ENCODE data around the gene CDK19.
"Not testable (repeated sequence)": the region's sequence is repeated elsewhere in the genome, so short reads cannot be mapped to it uniquely, and the experiment has no call there.

Gene CDK19

DNA sequence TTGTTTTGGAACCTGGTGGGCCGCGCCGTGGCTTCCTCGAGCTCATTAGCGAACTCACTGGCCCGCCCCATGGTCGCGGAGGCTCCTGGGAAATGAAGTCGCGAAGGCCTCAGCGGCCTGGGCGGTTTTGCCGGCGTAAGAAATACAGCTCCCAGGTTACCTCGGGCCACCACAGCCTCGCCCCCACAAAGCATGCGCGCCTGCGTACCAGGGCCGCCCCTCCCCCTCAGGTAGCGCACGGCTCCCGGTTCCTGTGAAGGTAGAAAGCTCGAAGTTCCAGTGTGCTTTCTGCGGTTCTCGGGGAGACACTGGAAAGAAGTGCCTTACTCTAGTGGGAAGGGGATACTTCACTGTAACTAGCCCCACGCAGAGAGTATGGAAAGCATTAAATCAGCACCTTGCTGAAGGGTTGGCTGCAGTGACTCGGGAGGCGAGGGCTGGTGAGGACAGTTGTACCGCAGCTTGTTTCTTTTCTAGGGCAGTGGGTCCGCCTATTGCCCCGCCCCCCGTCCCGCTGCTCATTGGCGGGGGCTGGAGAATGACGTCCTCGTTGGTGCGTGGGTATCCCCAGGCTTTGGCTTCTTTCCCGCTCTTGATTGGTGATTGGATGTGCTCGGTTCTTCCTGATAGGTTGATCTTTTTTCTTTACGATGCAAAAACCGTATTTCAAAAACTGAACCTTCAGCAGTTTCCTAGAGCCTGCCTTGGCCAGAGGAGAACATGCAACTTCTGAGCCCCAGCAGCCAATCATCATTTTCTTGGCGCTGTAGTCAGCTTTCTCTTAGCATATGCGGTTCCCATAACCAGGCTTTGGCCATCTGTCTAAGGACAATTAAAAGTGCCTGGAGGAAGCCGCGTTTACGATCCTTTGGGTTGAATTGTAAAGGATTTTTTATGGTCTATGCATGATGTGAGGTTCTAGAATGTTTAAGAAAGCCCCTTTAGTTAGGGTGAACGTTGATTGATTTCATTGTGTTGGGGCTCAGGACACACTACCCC lies at the start of gene CDK19:
TSS of gene CDK19 (minus strand) at position 59 of the 999 bp plus-strand sequence. CDS start 333 bp downstream, outside the sequence.
- TF ChIP-seq GATA1 (IDR thresholded peaks at IDR 0.05; ENCODE audit: low read depth, low read length) (no peak), POLR2A (IDR thresholded peaks at IDR 0.05; ENCODE audit: low read length) (peak; percentile 99)
- peak; percentile 99 for DNase-seq

- no peak for TF ChIP-seq POLR2A (IDR thresholded peaks at IDR 0.05; ENCODE audit: low read length)
- TF ChIP-seq GATA1 (IDR thresholded peaks at IDR 0.05; ENCODE audit: low read depth, low read length) = no peak
- DNase-seq = no peak
Observed at GRCh38 chr6:110864824-110865223, 49.6 kb upstream of the CDK19 start.

DNA sequence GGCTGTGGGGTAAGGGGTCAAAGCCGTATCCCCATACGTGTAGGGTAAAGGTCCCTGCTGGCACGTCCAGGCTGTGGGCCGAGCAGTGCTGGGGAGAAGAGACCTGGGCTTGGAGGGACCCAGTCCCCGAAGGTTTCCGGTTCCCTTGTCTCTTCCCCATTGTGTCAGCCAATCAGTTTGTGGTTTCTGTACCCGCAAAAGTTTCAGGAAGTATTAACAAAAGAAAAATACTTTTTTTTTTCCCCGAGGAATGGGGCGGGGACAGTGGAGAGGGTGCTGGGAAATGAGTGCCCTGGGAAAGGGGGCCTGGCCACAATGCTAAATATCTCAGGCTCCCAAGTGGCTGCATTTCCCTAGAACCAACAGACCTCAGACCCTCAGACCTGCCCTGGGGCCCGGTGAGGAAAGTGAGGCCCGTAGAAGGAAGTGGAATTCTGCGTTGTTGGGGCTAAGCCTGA lies 44.1 kb upstream of the CDK19 start:
- no peak for TF ChIP-seq POLR2A (IDR thresholded peaks at IDR 0.05; ENCODE audit: low read length)
- no peak for TF ChIP-seq GATA1 (IDR thresholded peaks at IDR 0.05; ENCODE audit: low read depth, low read length)
- no peak for DNase-seq

DNA sequence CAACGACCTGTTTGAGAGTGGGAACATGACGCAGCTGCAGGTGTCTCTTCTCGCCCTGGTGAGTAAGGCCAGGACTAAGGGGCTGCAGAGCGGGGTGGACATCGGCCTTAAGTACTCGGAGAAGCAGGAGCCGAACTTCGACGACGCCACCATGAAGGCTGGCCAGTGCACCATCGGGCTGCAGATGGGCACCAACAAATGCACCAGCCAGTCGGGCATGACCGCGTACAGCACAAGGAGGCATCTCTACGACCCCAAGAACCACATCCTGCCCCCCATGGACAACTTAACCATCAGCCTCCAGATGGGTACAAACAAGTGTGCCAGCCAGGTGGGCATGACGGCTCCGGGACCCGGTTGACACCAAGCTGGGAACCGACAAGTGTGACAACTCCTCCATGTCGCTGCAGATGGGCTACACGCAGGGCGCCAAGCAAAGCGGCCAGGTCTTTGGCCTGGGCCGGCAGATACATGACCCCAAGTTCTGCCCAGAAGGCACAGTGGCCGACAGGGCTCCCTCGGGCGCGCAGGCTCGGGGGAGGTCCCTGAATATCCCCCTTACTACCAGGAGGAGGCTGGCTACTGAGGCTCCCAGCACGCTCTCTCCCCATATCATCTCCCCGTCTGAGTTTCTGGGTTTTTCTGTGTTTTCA lies 43.4 kb upstream of the CDK19 start:
- TF ChIP-seq GATA1 (IDR thresholded peaks at IDR 0.05; ENCODE audit: low read depth, low read length) (no peak), POLR2A (IDR thresholded peaks at IDR 0.05; ENCODE audit: low read length) (no peak)
- DNase-seq = no peak

DNA sequence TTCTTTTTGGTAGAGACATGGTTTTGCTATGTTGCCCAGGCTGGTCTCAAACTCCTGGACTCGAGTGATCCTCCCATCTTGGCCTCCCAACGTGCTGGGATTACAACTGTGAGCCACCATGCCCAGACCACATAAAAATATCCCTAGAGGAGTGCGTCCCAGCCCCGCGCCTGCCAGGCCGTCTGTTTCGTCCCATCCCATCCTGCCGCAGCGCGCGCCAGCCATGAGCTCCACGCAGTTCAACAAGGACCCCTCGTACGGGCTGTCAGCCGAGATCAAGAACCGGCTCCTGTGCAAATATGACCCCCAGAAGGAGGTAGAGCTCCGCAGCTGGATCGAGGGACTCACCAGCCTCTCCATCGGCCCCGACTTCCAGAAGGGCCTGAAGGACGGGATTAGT lies 42.7 kb upstream of the CDK19 start:
- TF ChIP-seq POLR2A (IDR thresholded peaks at IDR 0.05; ENCODE audit: low read length) = no peak
- DNase-seq = no peak

DNA sequence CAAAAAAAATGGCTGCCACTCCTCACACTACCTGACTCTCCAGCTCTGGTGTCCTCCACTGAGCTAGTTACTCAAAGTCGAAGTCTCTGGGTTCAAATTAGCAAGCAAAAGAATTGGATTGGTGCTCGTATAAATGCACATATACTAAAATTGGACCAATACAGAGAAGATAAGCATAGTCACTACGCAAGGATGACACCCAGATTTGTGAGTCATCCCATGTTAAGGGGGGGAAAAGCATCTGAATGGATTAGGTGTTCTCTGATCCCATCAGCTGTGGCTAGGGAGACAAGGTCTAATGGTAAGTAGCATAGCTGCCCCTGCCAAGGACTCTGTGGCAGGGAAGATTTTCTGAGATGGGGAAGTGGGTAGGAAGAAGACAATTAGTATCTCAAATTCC lies 41.0 kb upstream of the CDK19 start:
- no peak for TF ChIP-seq POLR2A (IDR thresholded peaks at IDR 0.05; ENCODE audit: low read length)
- no peak for TF ChIP-seq GATA1 (IDR thresholded peaks at IDR 0.05; ENCODE audit: low read depth, low read length)
- DNase-seq = peak in 1 of 2 experiments; percentile 8

DNA sequence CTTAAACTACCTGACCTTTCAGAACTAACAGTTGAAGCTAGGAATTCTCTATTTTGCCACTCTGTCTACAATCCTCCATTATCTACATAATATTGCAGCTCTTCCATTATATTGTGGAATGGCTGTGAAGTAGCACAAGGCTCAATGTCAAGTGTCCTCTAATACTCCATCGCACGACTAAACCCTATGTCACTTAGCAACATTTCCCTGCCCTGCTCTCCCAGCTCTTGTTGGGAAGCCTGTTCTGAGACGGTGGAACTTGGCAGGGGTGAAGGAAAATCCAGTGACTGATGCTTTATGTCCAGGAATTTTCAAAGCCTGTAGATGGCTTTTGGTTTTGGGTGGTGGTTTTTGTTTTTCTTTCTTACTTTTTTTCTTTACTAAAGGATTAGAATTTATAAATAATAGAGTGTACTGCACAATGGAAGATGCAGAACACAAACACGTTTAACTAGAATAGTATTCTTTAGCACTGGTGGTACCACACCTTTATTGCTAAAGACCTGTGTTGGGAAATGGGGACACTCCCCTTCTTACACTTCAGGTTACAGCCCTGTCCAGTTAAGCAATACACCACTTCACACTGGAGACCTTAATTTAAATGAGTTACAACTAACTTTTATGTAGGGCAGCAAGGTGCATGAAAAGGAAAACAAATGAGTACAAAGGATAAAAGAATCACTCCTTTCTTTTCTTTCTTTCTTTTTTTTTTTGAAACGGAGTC lies 38.6 kb upstream of the CDK19 start:
- no peak for DNase-seq
- TF ChIP-seq GATA1 (IDR thresholded peaks at IDR 0.05; ENCODE audit: low read depth, low read length) = no peak
- TF ChIP-seq POLR2A (IDR thresholded peaks at IDR 0.05; ENCODE audit: low read length) = no peak

- no peak for TF ChIP-seq GATA1 (IDR thresholded peaks at IDR 0.05; ENCODE audit: low read depth, low read length)
- TF ChIP-seq POLR2A (IDR thresholded peaks at IDR 0.05; ENCODE audit: low read length) = no peak
- no peak for DNase-seq
Observed at GRCh38 chr6:110852773-110853172, 37.5 kb upstream of the CDK19 start.

GRCh38 chr6:110849781-110850180 lies 34.5 kb upstream of the CDK19 start:
- DNase-seq = no peak
- no peak for TF ChIP-seq GATA1 (IDR thresholded peaks at IDR 0.05; ENCODE audit: low read depth, low read length)
- no peak for TF ChIP-seq POLR2A (IDR thresholded peaks at IDR 0.05; ENCODE audit: low read length)

GRCh38 chr6:110841266-110841665 lies 26.0 kb upstream of the CDK19 start:
- no peak for DNase-seq

GRCh38 chr6:110835751-110836150 lies 20.5 kb upstream of the CDK19 start:
- DNase-seq = not testable (repeated sequence)

More at GRCh38 chr6:110841266-110841665, 26.0 kb upstream of the CDK19 start:
- TF ChIP-seq POLR2A (IDR thresholded peaks at IDR 0.05; ENCODE audit: low read length) = no peak

GRCh38 chr6:110833831-110834230 lies 18.6 kb upstream of the CDK19 start:
- DNase-seq = no peak
- no peak for TF ChIP-seq GATA1 (IDR thresholded peaks at IDR 0.05; ENCODE audit: low read depth, low read length)

DNA sequence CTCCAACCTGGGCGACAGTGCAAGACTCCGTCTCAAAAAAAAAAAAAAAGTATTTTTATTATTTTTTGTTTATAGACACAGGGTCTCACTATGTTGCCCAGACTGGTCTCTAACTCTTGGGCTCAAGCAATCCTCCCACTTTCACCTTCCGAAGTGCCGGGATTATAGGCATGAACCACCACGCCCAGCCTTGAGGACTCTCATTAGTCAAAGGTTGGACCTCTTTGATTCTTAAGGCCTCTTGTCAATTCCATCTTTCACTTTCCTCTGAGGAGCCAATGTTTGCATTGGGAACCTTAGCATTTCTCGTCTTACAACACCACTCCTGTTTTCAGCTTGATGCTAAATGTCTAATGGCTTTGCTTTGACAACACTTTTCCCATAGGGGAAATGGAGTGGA lies 16.1 kb upstream of the CDK19 start:
- no peak for DNase-seq
- TF ChIP-seq POLR2A (IDR thresholded peaks at IDR 0.05; ENCODE audit: low read length) (no peak), GATA1 (IDR thresholded peaks at IDR 0.05; ENCODE audit: low read depth, low read length) (no peak)

GRCh38 chr6:110828396-110828795 lies 13.1 kb upstream of the CDK19 start:
- DNase-seq = peak in 1 of 2 experiments; percentile 9
- no peak for TF ChIP-seq GATA1 (IDR thresholded peaks at IDR 0.05; ENCODE audit: low read depth, low read length)
- TF ChIP-seq POLR2A (IDR thresholded peaks at IDR 0.05; ENCODE audit: low read length) = no peak

Data from erythroblast (primary cell).